ENCODE results near the gene GLRX3.
"Not testable (repeated sequence)": the region's sequence is repeated elsewhere in the genome, so short reads cannot be mapped to it uniquely, and the experiment has no call there.

The GLRX3 gene

DNA sequence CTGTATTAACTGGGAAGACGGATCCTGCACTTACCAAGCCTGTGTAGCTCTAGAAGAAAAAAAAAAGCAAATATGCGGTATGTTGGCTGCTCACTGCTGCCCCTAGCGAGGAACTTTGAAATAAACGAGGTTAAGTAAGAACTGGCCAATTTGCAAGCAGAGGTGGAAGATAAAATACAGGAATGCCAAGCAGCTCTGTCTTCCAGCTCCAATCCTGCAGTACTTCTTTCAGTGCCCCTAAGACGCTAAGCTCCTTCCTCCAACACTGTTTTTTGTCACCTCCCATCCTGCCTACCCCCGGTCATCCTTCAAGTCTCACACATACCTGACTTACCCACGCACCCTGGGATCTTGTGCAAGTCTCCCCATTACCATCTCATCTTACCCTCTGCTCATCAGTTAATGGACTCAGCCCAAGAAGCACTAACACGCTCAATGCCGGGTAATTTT, 26.4 kb upstream of the GLRX3 start:
- TF ChIP-seq, protein P1, sequence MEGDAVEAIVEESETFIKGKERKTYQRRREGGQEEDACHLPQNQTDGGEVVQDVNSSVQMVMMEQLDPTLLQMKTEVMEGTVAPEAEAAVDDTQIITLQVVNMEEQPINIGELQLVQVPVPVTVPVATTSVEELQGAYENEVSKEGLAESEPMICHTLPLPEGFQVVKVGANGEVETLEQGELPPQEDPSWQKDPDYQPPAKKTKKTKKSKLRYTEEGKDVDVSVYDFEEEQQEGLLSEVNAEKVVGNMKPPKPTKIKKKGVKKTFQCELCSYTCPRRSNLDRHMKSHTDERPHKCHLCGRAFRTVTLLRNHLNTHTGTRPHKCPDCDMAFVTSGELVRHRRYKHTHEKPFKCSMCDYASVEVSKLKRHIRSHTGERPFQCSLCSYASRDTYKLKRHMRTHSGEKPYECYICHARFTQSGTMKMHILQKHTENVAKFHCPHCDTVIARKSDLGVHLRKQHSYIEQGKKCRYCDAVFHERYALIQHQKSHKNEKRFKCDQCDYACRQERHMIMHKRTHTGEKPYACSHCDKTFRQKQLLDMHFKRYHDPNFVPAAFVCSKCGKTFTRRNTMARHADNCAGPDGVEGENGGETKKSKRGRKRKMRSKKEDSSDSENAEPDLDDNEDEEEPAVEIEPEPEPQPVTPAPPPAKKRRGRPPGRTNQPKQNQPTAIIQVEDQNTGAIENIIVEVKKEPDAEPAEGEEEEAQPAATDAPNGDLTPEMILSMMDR (IDR thresholded peaks at IDR 0.05; ENCODE audit: insufficient read depth, low read length, missing control alignments), result peak; percentile 68
- ChIA-PET POLR2A (interaction anchor here (0.8 to 2.9 kb wide), 4 partner anchors 21 to 643 kb away, joined by 3 to 45 read pairs (median 4); partner anchors contain the start of genes GLRX3 and MGMT), CTCF (interaction anchor here (0.6 to 4.4 kb wide), 29 partner anchors 9 to 1898 kb away, joined by 3 to 72 read pairs (median 4); partner anchors contain the start of gene GLRX3)
- DNase-seq (ENCODE audit: low read depth, low spot score), result peak; percentile 60
- H3K4me3 ChIP-seq (ENCODE audit: low read depth, low read length), result peak overlapping the region; percentile 96

DNA sequence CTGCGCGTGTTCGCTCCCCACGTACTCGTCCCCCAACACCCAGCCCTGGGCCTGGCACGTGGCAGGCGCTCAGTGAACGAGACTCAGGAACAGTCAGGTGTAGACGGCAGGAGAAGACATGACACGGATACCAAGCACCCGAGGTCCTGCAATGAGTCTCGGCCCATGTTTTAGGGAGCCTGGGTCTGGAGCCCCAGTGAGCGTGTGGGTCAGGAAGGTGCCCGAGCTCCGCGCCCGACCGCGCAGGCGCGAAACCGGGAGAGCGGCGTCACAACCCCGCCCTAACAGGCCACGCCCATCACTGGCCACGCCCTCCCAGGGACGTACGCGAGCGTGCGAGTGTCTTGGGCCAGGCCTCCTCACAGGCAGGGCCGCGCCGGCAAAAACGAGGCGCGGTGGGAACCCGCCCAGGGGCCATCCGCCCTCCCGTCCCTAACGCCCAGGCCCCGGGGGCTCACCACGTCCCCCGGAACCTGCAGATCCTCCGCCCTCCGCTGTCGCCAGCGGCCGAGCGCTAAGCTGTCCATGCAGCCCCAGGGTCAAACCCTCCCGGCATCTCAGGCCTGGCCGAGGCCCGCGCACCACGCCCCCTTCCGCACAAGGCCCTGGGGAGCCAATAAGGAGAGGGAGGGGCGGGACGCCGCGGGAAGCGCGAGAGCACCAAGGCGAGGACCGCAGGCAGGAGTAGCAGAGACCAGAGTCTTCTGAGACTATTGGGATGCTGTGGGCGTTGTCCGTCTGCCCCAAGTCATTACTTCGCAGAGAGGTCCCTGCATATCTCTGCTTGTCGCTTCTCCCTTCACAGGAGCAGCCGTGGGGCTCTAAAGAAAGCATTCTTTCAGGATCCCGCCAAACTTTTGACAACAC, 25.7 kb upstream of the GLRX3 start, which contains the start of gene C10orf143:
C10orf143 (minus strand) TSS at position 585 of the 867 bp plus-strand sequence; CDS start at position 527, 58 bp downstream.
- CTCF ChIA-PET, result interaction anchor here (0.6 to 4.4 kb wide), 29 partner anchors 9 to 1899 kb away, joined by 3 to 72 read pairs (median 4); partner anchors contain the start of gene GLRX3
- POLR2A ChIA-PET, result interaction anchor here (0.6 to 2.9 kb wide), 10 partner anchors 12 to 1120 kb away, joined by 3 to 45 read pairs (median 4); partner anchors contain the start of genes GLRX3 and MGMT
- DNase-seq (ENCODE audit: low read depth, low spot score), result peak; percentile 87
- peak within 1 kb of the TSS; percentile 96 for H3K4me3 ChIP-seq (ENCODE audit: low read depth, low read length)
- TF ChIP-seq, protein P1 (IDR thresholded peaks at IDR 0.05; ENCODE audit: insufficient read depth, low read length, missing control alignments), result no peak

DNA sequence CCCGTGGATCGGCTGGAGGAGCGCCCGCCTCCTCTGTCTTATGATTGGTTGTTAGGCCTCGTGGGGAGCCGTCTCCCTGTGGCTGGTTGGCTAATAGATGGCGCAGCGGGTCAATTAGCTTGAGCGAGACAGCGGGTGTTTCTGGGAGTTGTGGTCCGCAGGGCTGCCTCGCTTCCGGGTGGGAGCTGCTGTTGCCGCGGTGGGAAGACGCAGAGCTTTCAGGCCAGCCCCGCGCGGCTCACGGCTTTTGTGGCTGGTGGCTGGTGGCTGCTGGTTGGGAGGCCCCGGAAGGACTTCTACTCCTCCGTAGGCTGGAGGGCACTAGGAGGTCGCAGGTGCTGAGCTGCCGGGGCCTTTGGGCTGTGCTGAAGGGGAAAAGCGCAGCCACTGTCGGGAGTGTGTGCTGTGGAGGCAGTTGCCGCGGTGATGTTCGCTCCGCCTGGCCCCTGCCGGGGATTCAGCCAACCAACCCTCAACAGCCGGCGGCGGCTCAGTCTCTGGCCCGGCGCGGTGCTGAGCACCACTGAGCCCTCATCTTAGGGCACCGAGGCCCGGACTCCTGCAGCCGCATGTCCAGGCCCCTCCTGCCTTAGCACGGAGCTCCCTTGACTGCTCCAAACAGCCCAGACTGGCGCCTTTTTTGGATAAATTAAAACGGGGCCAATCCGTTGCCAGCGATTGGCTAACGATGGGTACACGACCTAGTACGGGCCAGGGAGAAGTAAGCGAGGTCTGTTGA, 24.9 kb upstream of the GLRX3 start:
- peak overlapping the region; percentile 96 for H3K4me3 ChIP-seq (ENCODE audit: low read depth, low read length)
- TF ChIP-seq, protein P1 (IDR thresholded peaks at IDR 0.05; ENCODE audit: insufficient read depth, low read length, missing control alignments), result no peak
- POLR2A ChIA-PET, result interaction anchor here (0.6 to 2.9 kb wide), 7 partner anchors 13 to 1121 kb away, joined by 3 to 45 read pairs (median 4); partner anchors contain the start of gene GLRX3
- peak; percentile 86 for DNase-seq (ENCODE audit: low read depth, low spot score)
- CTCF ChIA-PET, result interaction anchor here (0.7 to 4.4 kb wide), 13 partner anchors 10 to 1900 kb away, joined by 3 to 72 read pairs (median 7); partner anchors contain the start of gene GLRX3

DNA sequence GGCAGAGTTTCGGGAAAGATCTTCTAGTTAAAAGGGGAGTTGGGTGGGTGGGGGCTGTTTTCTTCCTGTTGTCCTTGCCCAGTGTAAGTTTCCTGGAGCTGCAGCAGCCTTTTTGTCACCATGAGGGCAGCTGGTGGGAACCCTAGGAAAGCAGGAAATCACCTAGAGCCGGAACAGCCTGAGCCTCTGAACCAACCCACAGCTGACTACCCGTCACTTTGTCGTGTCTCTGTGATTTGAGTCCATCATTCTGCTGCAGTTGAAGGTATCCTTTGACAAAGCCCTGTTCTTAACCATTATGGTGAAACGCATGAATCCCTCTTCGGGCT, 24.4 kb upstream of the GLRX3 start:
- TF ChIP-seq, protein P1 (IDR thresholded peaks at IDR 0.05; ENCODE audit: insufficient read depth, low read length, missing control alignments), result no peak
- no peak for DNase-seq (ENCODE audit: low read depth, low spot score)
- POLR2A ChIA-PET, result interaction anchor here (1.1 to 2.9 kb wide), 3 partner anchors 25 to 258 kb away, joined by 3 to 45 read pairs (median 6); partner anchors contain the start of gene GLRX3
- H3K4me3 ChIP-seq (ENCODE audit: low read depth, low read length), result peak overlapping the region; percentile 96
- CTCF ChIA-PET, result interaction anchor here (1.4 to 4.4 kb wide), 6 partner anchors 10 to 223 kb away, joined by 3 to 72 read pairs (median 8); partner anchors contain the start of gene GLRX3

DNA sequence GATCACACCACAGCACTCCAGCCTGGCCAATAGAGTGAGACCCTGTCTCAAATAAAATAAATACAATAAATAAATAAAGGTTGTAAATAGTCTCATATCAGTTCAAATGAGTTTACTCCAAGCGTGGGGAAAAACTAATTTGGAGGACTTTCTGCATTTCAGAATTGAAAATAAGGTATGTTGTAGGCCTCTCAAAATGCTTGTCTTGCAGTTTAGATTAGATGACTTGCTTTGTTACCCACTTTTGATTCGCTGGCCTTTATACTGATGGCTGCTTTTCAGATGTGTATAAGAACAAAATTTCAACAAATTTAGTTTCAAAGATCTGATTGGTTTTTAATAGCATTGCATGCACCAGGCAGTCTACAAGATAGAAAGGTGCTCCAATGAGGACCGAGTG, 23.4 kb upstream of the GLRX3 start:
- TF ChIP-seq, protein P1 (IDR thresholded peaks at IDR 0.05; ENCODE audit: insufficient read depth, low read length, missing control alignments), result no peak
- ChIA-PET CTCF (interaction anchor here (1.4 to 4.4 kb wide), 4 partner anchors 14 to 19 kb away, joined by 4 to 72 read pairs (median 9); no protein-coding TSS in a partner anchor), POLR2A (no interaction called here)
- H3K4me3 ChIP-seq (ENCODE audit: low read depth, low read length), result no peak overlapping the region
- no peak for DNase-seq (ENCODE audit: low read depth, low spot score)

DNA sequence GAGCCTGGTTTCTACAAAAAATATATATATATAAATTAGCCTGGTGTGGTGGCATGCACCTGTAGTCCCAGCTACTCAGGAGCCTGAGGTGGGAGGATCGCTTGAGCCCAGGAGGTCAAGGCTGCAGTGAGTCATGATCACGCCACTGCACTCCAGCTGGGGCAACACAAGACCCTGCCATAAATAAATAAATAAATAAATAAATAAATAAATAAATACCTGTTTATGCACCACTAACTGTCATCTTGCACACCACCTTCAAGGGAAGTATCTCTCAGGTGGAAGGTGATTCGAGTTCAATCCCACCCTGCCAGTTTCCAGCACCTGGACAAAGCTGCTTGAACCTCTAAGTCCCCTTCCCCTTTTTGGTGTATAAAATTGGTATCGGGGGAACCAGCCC, 19.2 kb upstream of the GLRX3 start:
- CTCF ChIA-PET, result interaction anchor here (1.0 to 2.5 kb wide), 3 partner anchors 9 to 73 kb away, joined by 3 to 16 read pairs (median 7); no protein-coding TSS in a partner anchor
- POLR2A ChIA-PET, result not testable (repeated sequence)

DNA sequence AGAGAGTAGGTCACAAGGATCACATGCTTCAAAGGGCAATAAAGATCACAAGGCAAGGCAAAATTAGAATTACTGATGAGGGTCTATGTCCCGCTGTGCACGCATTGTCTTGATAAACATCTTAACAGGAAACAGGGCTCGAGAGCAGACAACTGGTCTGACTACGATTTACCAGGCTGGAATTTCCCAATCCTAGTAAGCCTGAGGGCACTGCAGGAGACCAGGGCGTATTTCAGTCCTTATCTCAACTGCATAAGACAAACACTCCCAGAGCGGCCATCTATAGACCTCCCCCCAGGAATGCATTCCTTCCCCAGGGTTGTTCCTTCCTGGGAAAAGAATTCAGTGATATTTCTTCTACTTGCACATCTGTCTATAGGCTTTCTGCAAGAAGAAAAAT, 18.7 kb upstream of the GLRX3 start:
- CTCF ChIA-PET, result interaction anchor here (2.4 to 2.5 kb wide), 2 partner anchors 9 to 11 kb away, joined by 7 to 16 read pairs; no protein-coding TSS in a partner anchor
- DNase-seq (ENCODE audit: low read depth, low spot score); POLR2A ChIA-PET; H3K4me3 ChIP-seq (ENCODE audit: low read depth, low read length): not testable (repeated sequence)

More for the DNA sequence above, 19.2 kb upstream of the GLRX3 start:
- H3K4me3 ChIP-seq (ENCODE audit: low read depth, low read length); DNase-seq (ENCODE audit: low read depth, low spot score): not testable (repeated sequence)
